T-helper 1 cell treated with Interleukin-12 subunit alpha and Interleukin-12 subunit beta and Interleukin-4 antibody, amounts not matched to agents 30 ng/mL and 1 ng/mL, for 36 hours (primary cell): ENCODE data around the gene PNKD. TPM values are rescaled to one million over a fixed set of nuclear protein-coding genes. Genes with fewer than 3 reads are reported as not detected.

ENCODE experiments used
- intact Hi-C: fragments of 100-400 bp; cut with micrococcal nuclease; formaldehyde crosslinking; loops from one replicate; pipeline ENCODE4 v1.15.1; 2024
- total RNA-seq: library from RNA; stranded (reverse); gene quantifications from 2 replicates; pipeline ENCODE4 v1.2.3, GENCODE V29; 2022

The PNKD gene
- total RNA-seq, 1 donor from 2014 or later, result 26.9 TPM

DNA sequence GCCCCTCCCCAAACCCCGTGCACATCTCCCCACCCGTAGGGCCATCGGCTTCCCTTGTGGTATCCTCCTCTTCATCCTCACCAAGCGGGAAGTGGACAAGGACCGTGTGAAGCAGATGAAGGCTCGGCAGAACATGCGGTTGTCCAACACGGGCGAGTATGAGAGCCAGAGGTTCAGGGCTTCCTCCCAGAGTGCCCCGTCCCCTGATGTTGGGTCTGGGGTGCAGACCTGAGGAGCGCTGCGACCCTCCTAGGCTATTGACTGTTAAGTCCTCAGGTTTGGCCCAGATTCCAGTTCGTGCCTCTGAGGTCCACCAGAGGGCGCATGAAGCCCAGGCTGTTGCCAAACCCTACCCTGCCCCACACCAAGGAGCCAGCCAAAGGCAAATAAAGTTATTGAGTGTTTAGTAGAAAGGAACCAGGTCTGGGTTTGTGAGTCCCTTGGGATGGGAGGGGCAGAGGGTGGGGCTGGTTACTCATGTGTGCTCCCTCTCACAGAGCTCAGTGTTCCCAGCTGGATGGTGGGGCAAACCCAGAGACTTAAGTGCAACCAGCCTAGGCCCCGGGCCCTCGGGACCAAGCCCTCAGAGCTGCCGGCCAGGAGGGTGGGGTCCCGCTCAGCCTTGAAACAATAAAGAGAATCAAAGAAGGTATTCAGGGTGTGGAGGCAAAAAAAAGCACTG is 2.4 kb downstream of the PNKD start:
- intact Hi-C loops, result loop anchor here (1.0 to 5.0 kb wide), 8 partner anchors 20 to 1775 kb away; partner anchors contain the start of genes CATIP, CHPF, RPL37A and TMBIM1

DNA sequence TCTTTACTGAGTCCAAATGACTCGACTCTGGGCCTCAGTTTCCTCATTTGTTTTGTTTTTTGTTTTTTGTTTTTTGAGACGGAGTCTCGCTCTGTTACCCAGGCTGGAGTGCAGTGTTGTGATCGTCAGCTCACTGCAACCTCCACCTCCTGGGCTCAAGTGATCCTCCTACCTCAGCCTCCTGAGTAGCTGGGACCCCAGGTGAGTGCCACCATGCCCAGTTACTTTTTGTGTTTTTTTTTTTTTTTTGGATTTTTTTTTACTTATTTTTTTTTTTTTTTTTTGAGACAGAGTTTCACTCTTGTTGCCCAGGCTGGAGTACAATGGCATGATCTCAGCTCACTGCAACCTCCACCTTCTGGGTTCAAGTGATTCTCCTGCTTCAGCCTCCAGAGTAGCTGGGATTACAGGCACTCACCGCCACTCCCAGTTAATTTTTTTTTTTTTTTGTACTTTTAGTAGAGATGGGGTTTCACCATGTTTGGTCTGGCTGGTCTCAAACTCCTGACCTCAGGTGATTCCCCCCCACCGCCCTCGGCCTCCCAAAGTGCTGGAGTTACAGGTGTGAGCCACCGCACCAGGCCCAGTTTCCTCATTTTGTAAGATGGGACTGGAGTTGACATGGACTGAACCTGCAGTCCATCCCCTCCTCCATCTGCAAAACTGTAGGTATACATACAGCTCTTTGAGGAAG is 3.0 kb downstream of the PNKD start:
- intact Hi-C loops, result loop anchor here (5.0 kb wide), 2 partner anchors 1269 to 1776 kb away; partner anchors contain the start of genes CHPF, RPL37A and TMEM198

DNA sequence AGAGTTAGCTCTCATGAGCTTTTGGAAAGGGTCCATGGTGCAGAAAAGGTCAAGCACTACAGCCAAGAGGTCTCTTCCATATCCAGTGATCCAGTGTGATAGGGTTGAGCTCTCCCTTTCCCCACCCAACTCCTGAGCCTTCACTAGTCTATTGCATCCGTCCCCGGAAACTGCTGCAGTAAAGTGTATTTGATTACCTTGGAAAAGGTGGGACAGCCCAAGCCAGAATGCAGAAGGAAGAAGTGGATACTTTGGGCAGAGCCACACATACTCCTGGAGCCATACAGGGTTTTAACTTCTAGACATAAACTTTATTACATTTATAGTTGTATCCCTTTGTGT is 3.6 kb downstream of the PNKD start:
- intact Hi-C loops, result loop anchor here (5.0 kb wide), 2 partner anchors 1268 to 1777 kb away; partner anchors contain the start of genes CHPF, RPL37A and TMEM198

DNA sequence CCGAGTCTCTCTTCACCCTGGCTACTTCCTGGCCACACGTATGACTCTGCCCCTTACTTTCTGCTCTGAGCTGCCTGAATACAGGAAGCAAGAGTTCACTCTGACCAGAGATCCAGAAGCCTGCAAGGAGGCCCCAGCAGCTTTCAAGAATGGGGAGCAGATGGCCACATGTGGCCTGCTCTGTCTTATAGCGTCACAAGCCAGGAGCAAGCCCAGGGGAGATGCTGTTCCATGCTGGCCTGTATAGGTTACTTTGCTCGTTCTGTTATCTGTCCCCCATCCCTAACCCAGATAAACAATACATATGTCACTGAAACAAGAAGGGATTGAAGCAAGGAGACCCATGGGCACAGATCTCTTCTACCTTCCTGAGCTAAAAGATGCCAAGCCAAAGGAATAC is 4.3 kb downstream of the PNKD start:
- intact Hi-C loops, result loop anchor here (5.0 kb wide), 2 partner anchors 1268 to 1777 kb away; partner anchors contain the start of genes CHPF, RPL37A and TMEM198

DNA sequence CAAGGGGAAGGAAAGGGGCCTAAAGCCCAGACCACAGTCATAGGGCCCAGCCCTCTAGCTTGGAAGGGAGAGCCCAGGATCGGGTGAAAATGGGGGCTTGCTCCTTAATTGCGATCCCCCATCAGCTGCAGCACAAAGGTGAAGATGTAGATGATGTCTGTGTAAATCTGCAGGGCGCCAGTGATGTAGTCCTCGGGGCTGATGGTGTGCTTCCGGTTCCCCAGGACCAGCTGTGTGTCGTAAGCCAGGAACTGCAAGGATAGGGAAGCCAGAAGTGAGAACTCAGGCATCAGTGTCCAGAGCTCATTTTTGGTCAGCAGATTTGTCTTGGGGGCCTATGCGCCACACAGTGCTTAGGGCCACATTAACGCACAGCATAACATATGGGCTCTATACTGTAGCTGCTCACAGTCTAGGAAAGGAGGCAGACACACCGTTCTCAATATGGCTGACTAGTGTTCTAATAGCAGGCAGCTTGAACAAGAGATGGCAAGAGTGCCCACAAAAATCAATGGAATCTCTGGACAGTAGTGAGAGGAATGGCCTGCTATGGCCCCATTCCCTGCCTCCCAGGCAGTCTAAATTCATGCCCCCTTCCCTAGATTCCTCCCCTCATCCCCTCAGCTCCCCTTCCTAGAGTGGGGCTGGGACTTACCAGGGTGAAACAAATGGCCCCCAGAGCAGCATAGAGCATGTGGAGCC is 5.2 kb downstream of the PNKD start:
- intact Hi-C loops, result no loop called here

DNA sequence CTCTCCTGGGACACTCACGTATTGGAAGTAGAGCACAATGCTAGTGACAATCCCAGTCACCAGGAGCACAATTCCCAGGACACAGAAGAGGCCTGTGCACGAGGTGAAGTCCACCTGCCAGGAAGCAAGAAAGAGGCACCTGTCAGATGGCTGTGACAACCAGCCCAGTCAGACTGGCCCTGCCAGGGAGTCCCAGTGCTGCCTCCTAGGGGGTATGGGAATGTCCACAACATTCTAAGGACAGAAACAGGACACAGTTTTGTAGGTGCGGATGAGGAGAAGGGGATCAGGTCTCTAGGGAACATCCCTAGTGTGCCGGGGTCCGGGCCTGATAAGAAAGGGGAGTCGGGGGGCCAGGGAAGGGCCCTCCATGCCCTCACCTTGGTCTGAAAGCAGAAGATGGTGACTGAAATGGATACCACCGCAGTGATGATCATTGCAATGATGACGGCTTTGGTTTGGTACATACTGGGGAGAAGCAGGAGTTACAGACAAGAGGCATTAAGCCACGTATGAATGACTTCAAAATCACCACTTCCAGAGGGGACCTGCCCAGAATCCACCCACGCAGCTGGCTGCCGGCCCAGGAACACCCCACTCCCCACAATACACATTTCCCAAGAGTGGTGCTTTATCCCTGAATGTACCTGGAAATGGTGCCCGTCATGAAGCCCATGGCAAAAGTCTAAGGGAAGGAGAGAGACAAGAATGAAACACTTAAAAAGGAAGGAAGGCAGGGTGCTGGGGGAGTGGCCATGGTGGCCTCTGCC is 6.9 kb downstream of the PNKD start:
- intact Hi-C loops, result no loop called here

DNA sequence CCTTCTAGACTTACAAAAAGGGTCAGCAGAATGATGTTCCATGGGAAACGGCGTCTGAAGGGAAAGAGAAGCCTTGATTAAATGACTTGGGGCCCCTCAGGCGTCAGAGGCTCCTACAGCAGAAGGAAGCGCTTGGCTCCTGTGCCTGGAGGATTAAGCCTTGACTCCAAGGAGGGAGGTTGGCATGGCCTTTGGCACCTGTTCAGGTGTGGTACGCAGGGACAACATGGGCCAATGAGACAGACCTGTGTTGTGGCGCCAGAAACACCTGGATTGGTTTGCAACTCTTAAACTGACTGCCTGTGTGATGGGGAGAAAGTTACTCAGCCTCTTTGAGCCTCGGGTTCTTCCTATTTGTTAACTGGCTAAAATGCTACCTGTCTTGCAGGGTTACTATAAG is 7.6 kb downstream of the PNKD start:
- intact Hi-C loops, result no loop called here

DNA sequence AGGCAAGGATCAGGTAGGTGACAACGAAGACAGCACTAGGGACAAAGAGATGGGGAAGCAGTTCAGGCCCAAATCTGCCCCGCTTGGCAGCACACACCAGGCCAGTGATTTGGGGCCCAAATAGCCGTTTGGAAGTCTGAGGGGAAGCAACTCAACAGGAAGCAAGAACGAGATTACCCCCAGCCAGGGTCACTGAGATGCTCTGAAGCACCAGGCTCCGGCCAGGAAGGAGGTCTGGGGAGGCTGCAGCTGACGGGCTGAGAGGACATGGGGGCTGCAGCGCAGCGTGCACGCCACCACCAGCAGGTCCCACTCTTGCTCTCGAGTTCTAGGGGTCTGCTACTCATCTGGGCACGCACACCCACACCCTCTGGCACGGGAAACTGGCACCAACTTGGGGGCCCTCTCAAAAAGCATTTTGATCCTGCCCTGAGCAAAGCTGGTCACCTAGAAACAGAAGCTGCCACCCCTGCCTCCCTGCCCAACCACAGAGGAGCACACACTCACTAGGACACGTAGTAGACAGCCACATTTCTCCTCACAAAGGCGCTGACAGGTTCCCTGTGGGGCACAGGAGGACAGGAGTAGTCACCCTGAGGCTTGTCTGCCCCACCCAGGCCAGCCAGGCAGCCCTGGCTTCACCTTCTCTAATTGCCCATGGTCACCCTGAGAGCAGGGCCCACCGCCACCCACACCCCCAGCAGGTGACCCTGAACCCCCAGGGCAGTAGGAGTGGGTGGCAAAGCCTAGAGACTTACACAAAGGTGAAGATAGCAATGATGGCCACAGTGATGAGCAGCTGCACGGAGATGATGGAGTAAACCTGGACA is 8.4 kb downstream of the PNKD start:
- intact Hi-C loops, result no loop called here

DNA sequence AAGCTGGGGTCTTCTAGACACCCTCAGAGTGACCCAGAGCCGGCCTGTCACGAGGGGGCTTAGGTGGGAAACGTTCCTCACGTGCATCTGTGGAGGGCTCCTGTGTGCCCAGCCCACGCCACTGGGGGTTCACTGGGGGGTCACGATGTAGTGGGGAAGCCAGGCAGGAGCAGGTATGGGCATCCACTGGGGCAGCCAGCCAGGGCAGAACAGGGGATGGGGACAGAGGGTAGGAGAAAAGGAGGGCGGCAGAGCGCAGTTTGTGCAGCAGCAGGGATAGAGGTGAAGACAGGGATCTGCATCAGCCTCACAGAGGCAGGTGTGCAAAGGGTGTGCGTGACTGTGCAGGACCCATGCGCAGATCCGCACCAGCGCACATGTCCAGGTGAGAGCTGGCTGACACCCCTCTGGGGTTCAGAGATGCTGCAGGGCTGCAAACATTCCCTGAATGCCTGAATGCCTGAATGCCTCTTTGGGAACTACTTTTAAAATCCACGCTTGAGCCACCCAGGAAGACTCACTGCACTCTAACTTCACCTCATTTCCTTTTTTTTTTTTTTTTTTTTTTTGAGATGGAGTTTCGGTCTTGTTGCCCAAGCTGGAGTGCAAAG is 10.0 kb downstream of the PNKD start:
- intact Hi-C loops, result no loop called here

DNA sequence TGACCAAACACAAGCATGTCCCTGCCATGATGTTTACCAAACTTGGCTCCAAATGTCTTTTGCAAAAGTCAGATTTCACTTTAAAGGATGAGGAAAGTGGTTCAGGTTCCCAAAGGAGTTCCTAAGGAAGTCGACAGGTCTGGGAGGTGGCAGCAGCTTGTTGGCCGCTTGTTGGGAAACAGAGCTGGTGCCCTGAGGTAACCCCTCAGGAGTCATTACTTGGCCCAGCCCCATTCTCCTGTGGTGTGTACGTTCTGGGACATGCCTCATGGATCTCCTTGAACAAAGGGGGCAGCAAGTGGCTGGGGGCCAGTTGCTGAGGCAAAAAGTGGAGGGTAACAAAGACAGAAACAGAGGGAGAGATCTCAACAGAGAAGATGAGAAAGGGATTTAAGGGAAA is 11.1 kb downstream of the PNKD start:
- intact Hi-C loops, result no loop called here

DNA sequence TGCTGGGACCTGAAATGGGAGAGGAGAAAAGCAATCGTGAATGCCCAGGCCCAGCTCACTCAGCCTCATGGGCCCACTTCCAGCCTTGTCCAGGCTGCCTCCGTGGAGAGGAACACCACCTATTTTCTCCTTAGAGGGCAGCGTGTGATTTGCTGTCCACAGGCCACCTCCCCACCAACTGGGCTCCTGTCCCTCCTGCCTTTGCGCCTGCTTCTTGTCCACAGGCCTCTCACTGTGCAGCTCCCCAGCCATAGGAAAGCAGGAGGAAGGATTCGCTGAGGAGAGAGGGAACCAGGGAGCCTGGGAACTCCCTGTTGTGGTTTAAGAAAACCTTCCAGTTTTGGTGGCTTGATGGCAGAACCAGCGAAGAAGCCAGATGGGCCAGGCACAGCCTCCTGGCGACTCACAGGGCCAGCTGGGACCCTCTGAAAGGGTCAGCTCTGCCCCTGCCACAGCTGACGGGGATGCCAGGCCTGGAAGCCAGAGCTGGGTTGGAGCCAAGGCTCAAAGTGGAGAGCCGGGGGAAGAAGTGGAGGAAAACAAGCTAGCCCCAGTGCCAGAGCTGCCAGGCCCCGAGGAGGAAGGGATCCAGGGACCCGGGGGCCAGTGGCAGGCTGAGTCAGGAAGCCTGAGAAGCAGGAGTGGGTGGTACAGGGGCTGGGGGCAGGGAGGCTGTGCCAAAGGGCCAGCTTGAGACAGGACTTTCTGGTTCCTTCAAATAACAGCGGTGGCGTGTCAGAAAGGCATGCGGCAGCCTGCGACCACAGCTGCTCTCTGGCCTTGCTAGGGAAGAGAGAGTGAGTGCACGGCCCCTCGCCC is 12.1 kb downstream of the PNKD start:
- intact Hi-C loops, result no loop called here

DNA sequence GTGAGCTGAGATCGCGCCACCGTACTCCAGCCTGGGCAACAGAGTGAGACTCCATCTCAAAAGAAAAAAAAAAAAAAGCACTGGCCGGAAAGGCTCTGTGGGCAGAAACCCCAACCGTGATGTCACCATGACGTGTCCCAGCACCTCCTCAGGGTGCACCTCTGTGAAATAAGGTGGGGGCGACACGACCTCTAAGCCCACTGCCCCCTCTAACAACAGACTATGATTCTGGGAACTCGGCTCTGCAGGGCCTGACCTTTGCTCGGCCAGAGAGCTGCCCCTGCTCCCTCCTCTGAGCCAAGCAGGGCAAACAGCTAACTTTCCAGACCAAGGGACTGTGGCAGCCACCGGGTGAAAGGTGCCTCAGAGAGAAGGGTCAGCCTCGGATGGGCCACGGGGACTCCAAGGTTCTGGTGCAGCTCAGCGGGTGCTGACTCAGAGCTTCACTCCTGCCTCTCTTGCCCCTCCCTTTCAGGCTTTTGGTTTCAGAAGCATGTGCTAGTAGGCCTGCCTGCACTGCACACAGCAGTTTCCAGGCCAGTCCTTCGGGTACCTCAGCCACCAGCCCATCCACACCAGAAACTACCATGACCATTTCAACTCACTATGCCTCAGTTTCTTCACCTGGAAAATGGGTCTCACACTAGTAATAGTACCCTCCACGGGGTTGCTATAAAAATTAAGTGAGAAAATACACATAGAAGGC is 13.9 kb downstream of the PNKD start:
- intact Hi-C loops, result loop anchor here (1.0 kb wide), 1 partner anchor 8 kb away; the partner anchor contains the start of gene TMBIM1

DNA sequence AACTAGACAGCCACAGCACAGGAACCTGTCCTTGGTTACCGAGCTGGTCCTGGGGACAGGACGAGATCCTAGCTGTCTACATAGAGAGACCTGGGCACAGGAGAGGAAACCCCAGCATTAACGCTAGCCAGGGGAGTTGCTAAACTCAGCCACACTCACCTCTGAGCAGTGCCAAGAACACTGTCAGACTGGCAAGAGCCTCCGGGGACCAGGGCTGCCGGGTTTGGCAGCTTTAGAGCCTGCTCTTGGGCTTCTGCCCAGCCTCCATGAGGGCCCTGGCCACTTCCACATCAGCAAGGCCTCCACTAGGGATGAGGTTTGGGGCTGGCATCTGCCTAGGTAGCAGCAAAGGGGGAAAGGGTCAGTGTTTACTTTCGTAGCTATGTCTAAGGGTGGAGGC is 15.3 kb downstream of the PNKD start:
- intact Hi-C loops, result loop anchor here (1.0 to 5.0 kb wide), 5 partner anchors 15 to 877 kb away; partner anchors contain the start of genes AAMP, BCS1L, CATIP and NHEJ1

DNA sequence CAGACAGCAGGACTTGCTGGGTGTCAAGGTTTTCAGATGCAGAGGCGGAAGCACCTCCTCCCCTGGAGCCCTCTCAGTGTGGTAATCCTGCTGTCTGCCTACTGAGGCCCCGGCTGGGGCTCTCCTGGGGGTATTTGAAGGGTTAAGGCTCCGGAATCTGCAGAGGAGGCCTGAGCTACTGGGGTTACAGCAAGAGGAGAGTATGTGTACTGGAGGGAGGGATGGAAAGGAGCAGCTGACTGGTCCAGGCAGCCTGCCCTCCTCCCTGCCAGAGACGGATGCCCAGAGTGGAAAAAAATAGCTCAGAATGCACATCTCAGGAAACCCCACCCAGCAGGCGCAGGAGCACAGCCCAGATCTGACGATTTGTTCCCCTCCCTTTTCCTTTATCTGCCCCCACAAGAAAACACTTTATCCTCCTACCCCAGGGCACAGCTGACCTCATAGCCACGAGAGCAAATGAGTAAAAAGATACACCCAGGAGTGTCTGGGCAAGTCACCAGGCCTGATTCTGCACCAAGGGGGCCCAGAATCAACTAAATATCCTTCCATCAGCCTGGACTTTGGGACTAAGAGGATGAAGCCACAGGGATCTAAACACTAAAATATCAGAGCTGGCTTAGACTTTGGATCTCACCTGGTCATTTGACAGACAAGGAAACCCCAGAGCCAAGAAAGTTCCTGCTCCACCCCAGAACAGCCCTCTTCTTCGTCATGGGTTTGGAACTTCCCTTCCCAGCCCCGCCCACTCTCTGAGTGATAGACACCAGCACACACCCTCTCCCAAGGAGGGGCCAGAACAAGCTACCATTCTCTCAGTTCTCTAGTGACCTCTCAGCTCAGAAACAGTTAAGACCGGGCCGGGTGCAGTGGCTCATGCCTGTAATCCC is 16.5 kb downstream of the PNKD start:
- intact Hi-C loops, result loop anchor here (1.0 to 5.0 kb wide), 11 partner anchors 17 to 1100 kb away; partner anchors contain the start of genes AAMP, BCS1L, CATIP and CNOT9

DNA sequence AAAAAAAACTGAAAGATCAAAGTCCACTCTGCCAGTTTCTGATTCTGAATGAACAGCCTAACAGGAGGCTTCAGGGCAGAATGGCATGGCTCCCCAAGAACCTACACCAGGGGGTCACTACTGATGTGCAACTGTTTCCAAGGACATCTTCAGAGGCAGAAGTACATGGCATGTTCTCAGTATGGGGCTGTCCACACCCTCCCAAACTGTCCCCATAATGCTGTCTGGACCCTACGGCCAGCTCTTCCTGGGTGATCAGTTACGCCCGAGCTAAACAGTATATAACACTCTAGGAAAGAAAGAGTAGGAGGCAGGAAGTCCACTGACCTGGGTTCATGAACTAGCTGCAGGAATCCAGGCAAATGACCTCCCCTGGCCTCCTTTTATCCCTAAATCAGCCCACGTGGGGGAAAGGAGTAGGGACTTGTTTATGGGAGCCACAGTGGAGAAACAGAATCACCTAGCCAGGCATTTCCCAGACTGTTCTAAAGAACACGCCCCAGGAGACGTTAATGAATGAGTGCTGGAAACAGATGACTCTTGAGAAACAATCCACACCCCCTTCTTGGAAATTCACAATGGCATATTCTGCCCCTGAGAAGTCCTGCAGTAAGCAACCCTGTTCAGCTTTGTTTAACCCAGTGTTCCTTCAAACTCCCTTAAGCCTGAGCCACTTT is 19.5 kb downstream of the PNKD start:
- intact Hi-C loops, result loop anchor here (5.0 kb wide), 2 partner anchors 383 to 873 kb away; partner anchors contain the start of genes NHEJ1, RNF25 and STK36
